Measurements from ENCODE around the gene AMMECR1. TPM values are rescaled to one million over a fixed set of nuclear protein-coding genes. Genes with fewer than 3 reads are reported as not detected.

Gene AMMECR1
- total RNA-seq, 4 donors from 2014 or later: 1.0 to 12.1 (median 6.9) TPM

DNA sequence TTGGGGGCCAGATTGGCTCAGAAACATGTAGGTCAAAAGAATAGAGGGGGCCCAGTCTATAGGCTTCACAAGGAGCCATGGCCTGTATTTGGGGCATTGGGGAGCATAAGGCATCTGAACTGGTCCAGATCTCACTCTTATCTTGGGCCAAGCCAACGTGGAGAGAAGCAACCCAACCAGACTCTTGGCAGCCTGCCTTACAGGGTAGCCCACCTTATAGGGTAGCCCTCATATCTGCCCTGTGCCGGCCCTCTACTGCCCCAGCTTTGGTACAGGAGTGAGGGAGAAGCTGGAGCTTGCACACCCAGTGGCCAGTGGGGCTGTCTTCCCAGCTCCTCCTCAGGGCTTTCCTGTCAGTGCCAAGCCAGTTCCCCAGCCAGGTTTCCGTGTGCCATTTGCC is 142.2 kb downstream of the AMMECR1 start:
- no peaks in the 10 kb centered on the region for H3K4me1 ChIP-seq
- H3K27me3 ChIP-seq: no peaks in the 10 kb centered on the region
- no peak overlapping the region for H3K27ac ChIP-seq
- H3K4me3 ChIP-seq: no peak overlapping the region
- no peaks in the 10 kb centered on the region for H3K9me3 ChIP-seq
- intact Hi-C loops (cut with DNase I; ENCODE audit: low total_unique reads): no loop called here
- H3K36me3 ChIP-seq: no peaks in the 10 kb centered on the region
- TF ChIP-seq, protein P1, sequence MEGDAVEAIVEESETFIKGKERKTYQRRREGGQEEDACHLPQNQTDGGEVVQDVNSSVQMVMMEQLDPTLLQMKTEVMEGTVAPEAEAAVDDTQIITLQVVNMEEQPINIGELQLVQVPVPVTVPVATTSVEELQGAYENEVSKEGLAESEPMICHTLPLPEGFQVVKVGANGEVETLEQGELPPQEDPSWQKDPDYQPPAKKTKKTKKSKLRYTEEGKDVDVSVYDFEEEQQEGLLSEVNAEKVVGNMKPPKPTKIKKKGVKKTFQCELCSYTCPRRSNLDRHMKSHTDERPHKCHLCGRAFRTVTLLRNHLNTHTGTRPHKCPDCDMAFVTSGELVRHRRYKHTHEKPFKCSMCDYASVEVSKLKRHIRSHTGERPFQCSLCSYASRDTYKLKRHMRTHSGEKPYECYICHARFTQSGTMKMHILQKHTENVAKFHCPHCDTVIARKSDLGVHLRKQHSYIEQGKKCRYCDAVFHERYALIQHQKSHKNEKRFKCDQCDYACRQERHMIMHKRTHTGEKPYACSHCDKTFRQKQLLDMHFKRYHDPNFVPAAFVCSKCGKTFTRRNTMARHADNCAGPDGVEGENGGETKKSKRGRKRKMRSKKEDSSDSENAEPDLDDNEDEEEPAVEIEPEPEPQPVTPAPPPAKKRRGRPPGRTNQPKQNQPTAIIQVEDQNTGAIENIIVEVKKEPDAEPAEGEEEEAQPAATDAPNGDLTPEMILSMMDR (IDR thresholded peaks at IDR 0.05): no peak
- TF ChIP-seq POLR2A (IDR thresholded peaks at IDR 0.05): no peak
- DNase-seq: no peak

DNA sequence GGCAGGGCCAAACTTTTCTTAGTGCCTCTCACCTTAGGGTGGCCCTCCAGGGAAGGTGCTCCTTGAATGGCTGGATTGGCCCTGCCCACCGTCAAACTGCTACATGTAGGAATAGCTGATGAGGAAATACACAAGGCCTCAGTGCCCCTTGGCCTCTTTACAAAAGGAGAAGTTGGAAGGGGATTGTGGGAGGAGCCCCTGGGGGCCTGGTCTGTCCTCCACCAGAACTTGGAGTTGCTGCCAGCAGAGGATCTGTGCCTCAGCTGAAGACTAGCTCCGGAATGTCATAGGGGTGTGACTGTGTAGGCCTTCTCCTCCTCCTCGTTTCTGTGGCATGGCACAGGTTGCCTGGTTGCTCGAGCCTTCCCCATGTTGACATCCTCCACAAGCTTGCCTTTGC is 142.7 kb downstream of the AMMECR1 start:
- Histone ChIP-seq H3K36me3 (no peaks in the 10 kb centered on the region), H3K9me3 (no peaks in the 10 kb centered on the region), H3K27me3 (no peaks in the 10 kb centered on the region), H3K4me3 (no peak overlapping the region), H3K4me1 (no peaks in the 10 kb centered on the region), H3K27ac (no peak overlapping the region)
- intact Hi-C loops (cut with DNase I; ENCODE audit: low total_unique reads): no loop called here
- no peak for DNase-seq
- no peak for TF ChIP-seq POLR2A (IDR thresholded peaks at IDR 0.05)
- TF ChIP-seq, protein P1 (IDR thresholded peaks at IDR 0.05): no peak

DNA sequence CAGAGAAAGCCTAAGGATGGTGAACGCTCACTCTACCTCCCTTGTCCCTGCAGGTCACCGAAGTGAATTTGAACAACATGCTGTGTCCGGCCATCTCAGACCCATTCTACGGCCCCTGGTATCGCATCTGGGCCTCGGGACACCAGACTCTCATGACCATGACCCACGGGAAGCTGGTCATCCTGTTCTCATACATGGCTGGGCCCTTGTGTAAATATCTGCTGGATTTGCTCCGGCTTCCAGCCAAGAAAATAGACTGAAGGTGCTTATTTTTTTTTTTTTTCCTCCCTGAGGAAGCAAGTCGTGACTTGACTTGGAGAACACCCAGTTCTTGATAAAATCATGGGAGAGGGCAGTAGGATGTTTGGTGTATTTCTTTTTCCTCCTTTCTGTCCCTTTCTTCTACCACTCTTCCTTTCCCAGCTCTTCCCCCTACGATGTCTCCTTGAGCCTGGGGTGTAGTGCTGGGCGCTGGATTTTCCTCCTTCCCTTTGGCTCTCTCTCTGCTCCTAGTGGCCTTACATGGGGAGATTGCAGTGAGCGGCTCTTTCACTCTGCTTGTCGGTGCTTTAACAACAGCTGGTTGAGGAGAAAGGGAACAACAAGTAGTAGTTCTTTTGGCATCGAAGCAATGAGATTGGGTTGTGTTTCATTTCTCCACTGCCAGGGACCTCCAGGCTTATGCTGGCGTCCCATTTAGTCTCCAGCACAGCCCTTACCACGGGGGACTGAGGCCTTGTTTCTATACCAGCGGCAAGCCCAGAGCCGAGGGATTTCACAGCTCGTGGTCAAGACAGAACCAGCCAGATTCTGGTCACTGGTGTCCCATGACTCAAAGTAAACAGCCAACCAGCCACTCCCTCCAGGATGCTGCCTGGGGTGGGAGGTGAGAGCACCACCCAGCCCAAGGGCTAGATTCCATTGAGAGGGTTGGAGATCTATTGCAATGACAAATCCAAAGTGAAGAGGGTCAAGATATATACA is 144.4 kb downstream of the AMMECR1 start:
- Histone ChIP-seq H3K27me3 (no peaks in the 10 kb centered on the region), H3K36me3 (no peaks in the 10 kb centered on the region), H3K9me3 (no peaks in the 10 kb centered on the region), H3K4me1 (no peaks in the 10 kb centered on the region), H3K4me3 (no peak overlapping the region), H3K27ac (no peak overlapping the region)
- intact Hi-C loops (cut with DNase I; ENCODE audit: low total_unique reads): no loop called here
- TF ChIP-seq, protein P1 (IDR thresholded peaks at IDR 0.05): no peak
- no peak for TF ChIP-seq POLR2A (IDR thresholded peaks at IDR 0.05)
- no peak for DNase-seq

DNA sequence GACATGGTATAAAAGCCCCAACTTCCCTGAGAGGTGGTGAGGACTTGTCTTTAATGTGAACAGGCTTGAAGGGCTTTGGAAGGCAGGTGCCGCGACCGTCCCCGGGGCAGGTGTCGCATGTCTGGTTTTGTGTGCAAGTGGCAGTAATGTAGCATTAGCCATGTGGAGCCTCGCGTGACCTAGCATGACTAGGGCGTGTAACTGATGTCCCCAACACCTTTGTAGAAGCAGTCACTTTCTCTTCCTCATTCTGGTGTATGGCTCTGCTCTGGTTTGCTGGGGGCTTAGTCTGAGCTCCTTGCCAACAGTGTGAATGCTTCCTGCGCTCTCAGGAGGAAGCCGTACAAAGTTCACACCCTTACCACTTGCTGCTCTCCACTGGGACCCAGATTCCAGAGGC is 145.7 kb downstream of the AMMECR1 start:
- DNase-seq: no peak
- no peaks in the 10 kb centered on the region for H3K4me1 ChIP-seq
- H3K9me3 ChIP-seq: no peaks in the 10 kb centered on the region
- TF ChIP-seq POLR2A (IDR thresholded peaks at IDR 0.05): no peak
- TF ChIP-seq, protein P1 (IDR thresholded peaks at IDR 0.05): no peak
- H3K4me3 ChIP-seq: no peak overlapping the region
- no peaks in the 10 kb centered on the region for H3K36me3 ChIP-seq
- H3K27me3 ChIP-seq: no peaks in the 10 kb centered on the region
- intact Hi-C loops (cut with DNase I; ENCODE audit: low total_unique reads): no loop called here
- no peak overlapping the region for H3K27ac ChIP-seq

DNA sequence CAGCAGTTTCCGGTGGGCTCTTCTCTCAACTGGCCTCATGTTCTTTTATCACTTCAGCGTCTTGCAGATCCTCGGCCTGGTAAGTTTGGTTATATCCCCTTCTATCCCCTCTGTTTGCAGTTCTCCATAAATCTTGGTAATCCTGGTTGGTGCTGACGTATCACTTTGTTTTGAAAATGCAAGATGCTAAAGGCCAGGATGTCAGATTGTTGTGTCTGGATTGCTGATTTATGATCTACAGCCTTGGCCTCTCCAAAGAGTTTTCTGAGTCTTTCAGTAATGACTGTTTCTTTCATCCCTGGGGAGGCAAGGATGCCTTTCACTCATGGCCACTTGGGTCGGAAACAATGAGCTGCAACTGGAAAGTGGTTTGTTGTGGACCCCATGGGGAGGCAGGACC is 146.4 kb downstream of the AMMECR1 start:
- Histone ChIP-seq H3K27ac (no peak overlapping the region), H3K9me3 (no peaks in the 10 kb centered on the region), H3K4me1 (no peaks in the 10 kb centered on the region), H3K36me3 (no peaks in the 10 kb centered on the region), H3K27me3 (no peaks in the 10 kb centered on the region), H3K4me3 (no peak overlapping the region)
- TF ChIP-seq POLR2A (IDR thresholded peaks at IDR 0.05): no peak
- TF ChIP-seq, protein P1 (IDR thresholded peaks at IDR 0.05): no peak
- intact Hi-C loops (cut with DNase I; ENCODE audit: low total_unique reads): no loop called here
- no peak for DNase-seq

All from uterus (tissue), 4 donors.